ENCODE data around the gene NPAS2.

Gene NPAS2

GRCh38 chr2:100807707-100808106 is 12.2 kb upstream of the NPAS2 start:
- Histone ChIP-seq H3K4me3 (ENCODE audit: severe bottlenecking) (no peak overlapping the region), H3K27ac (ENCODE audit: poor library complexity, severe bottlenecking) (no peak overlapping the region), H3K9me3 (ENCODE audit: severe bottlenecking) (no peaks in the 10 kb centered on the region), H3K4me1 (ENCODE audit: insufficient read depth, poor library complexity, severe bottlenecking) (no peaks in the 10 kb centered on the region), H3K27me3 (ENCODE audit: insufficient read depth, poor library complexity, severe bottlenecking) (no peaks in the 10 kb centered on the region), H3K36me3 (ENCODE audit: low read depth) (no peaks in the 10 kb centered on the region)
- no peak for TF ChIP-seq CTCF (IDR thresholded peaks at IDR 0.05; ENCODE audit: poor library complexity, severe bottlenecking)
- ATAC-seq (ENCODE audit: low read depth) (no peak), DNase-seq (ENCODE audit: low spot score) (no peak)

- Histone ChIP-seq H3K9me3 (ENCODE audit: severe bottlenecking) (no peaks in the 10 kb centered on the region), H3K27me3 (ENCODE audit: insufficient read depth, poor library complexity, severe bottlenecking) (no peaks in the 10 kb centered on the region), H3K27ac (ENCODE audit: poor library complexity, severe bottlenecking) (no peak overlapping the region), H3K4me1 (ENCODE audit: insufficient read depth, poor library complexity, severe bottlenecking) (peaks cover 4% of the 10 kb centered on the region), H3K4me3 (ENCODE audit: severe bottlenecking) (no peak overlapping the region), H3K36me3 (ENCODE audit: low read depth) (no peaks in the 10 kb centered on the region)
- DNase-seq (ENCODE audit: low spot score) (no peak), ATAC-seq (ENCODE audit: low read depth) (no peak)
- TF ChIP-seq CTCF (IDR thresholded peaks at IDR 0.05; ENCODE audit: poor library complexity, severe bottlenecking) = no peak
Observed at GRCh38 chr2:100808582-100808981, 11.4 kb upstream of the NPAS2 start.

- Histone ChIP-seq H3K4me3 (ENCODE audit: severe bottlenecking) (no peak overlapping the region), H3K27me3 (ENCODE audit: insufficient read depth, poor library complexity, severe bottlenecking) (no peaks in the 10 kb centered on the region), H3K27ac (ENCODE audit: poor library complexity, severe bottlenecking) (no peak overlapping the region), H3K9me3 (ENCODE audit: severe bottlenecking) (no peaks in the 10 kb centered on the region), H3K36me3 (ENCODE audit: low read depth) (no peaks in the 10 kb centered on the region), H3K4me1 (ENCODE audit: insufficient read depth, poor library complexity, severe bottlenecking) (peaks cover 8% of the 10 kb centered on the region)
- no peak for ATAC-seq (ENCODE audit: low read depth)
- TF ChIP-seq CTCF (IDR thresholded peaks at IDR 0.05; ENCODE audit: poor library complexity, severe bottlenecking) = no peak
- DNase-seq (ENCODE audit: low spot score) = no peak
Observed at GRCh38 chr2:100809506-100809905, 10.4 kb upstream of the NPAS2 start.

GRCh38 chr2:100810603-100811145 is 9.3 kb upstream of the NPAS2 start:
- TF ChIP-seq CTCF (IDR thresholded peaks at IDR 0.05; ENCODE audit: poor library complexity, severe bottlenecking) = no peak
- ATAC-seq (ENCODE audit: low read depth) = no peak
- Histone ChIP-seq H3K27ac (ENCODE audit: poor library complexity, severe bottlenecking) (no peak overlapping the region), H3K36me3 (ENCODE audit: low read depth) (no peaks in the 10 kb centered on the region), H3K9me3 (ENCODE audit: severe bottlenecking) (no peaks in the 10 kb centered on the region), H3K27me3 (ENCODE audit: insufficient read depth, poor library complexity, severe bottlenecking) (no peaks in the 10 kb centered on the region), H3K4me1 (ENCODE audit: insufficient read depth, poor library complexity, severe bottlenecking) (peaks cover 8% of the 10 kb centered on the region), H3K4me3 (ENCODE audit: severe bottlenecking) (no peak overlapping the region)
- DNase-seq (ENCODE audit: low spot score) = no peak

- Histone ChIP-seq H3K9me3 (ENCODE audit: severe bottlenecking) (no peaks in the 10 kb centered on the region), H3K27me3 (ENCODE audit: insufficient read depth, poor library complexity, severe bottlenecking) (no peaks in the 10 kb centered on the region), H3K4me1 (ENCODE audit: insufficient read depth, poor library complexity, severe bottlenecking) (peaks cover 8% of the 10 kb centered on the region), H3K4me3 (ENCODE audit: severe bottlenecking) (no peak overlapping the region), H3K36me3 (ENCODE audit: low read depth) (no peaks in the 10 kb centered on the region), H3K27ac (ENCODE audit: poor library complexity, severe bottlenecking) (no peak overlapping the region)
- ATAC-seq (ENCODE audit: low read depth) = no peak
- no peak for TF ChIP-seq CTCF (IDR thresholded peaks at IDR 0.05; ENCODE audit: poor library complexity, severe bottlenecking)
- no peak for DNase-seq (ENCODE audit: low spot score)
Observed at GRCh38 chr2:100812116-100812515, 7.8 kb upstream of the NPAS2 start.
